Colon (tissue), 2 donors: Measurements from ENCODE around the gene NDN.
"Not testable (repeated sequence)": the region's sequence is repeated elsewhere in the genome, so short reads cannot be mapped to it uniquely, and the experiment has no call there.

Experiments
- FAIRE-seq: peaks from 2 replicates; lab custom pipeline; 2012; peaks lifted over from hg19 to GRCh38; lab: Jason Lieb, UNC
- donor health status: control.
- donor health status: control.

Gene NDN

GRCh38 chr15:23687143-23687470, at the start of gene NDN:
NDN (minus strand) TSS chr15:23687305; CDS start chr15:23687217, 88 bp downstream.
- FAIRE-seq, result no peak

- no peak for FAIRE-seq
Observed at GRCh38 chr15:23736033-23736673, 49.0 kb upstream of the NDN start.

GRCh38 chr15:23734862-23735261, 47.8 kb upstream of the NDN start:
- FAIRE-seq, result no peak

GRCh38 chr15:23713874-23714656, 27.0 kb upstream of the NDN start:
- not testable (repeated sequence) for FAIRE-seq

- no peak for FAIRE-seq
Observed at GRCh38 chr15:23708332-23708731, 21.2 kb upstream of the NDN start.

- no peak for FAIRE-seq
Observed at GRCh38 chr15:23695282-23695681, 8.2 kb upstream of the NDN start.

- FAIRE-seq, result no peak
Observed at GRCh38 chr15:23694592-23694991, 7.5 kb upstream of the NDN start.

- no peak for FAIRE-seq
Observed at GRCh38 chr15:23690450-23690852, 3.3 kb upstream of the NDN start.

GRCh38 chr15:23690015-23690414, 2.9 kb upstream of the NDN start:
- FAIRE-seq, result no peak

GRCh38 chr15:23686466-23687142, 501 bp downstream of the NDN start:
- FAIRE-seq, result no peak

GRCh38 chr15:23671481-23671880, 15.6 kb downstream of the NDN start:
- FAIRE-seq, result no peak

- FAIRE-seq, result no peak
Observed at GRCh38 chr15:23670970-23671369, 16.1 kb downstream of the NDN start.

GRCh38 chr15:23663232-23663631, 23.9 kb downstream of the NDN start:
- no peak for FAIRE-seq

GRCh38 chr15:23648920-23649515, 38.1 kb downstream of the NDN start:
- FAIRE-seq, result no peak

GRCh38 chr15:23647421-23648370, 39.4 kb downstream of the NDN start, which contains the start of gene MAGEL2:
MAGEL2 (minus strand) TSS chr15:23647867; CDS start chr15:23647742, 125 bp downstream.
- no peak for FAIRE-seq

- FAIRE-seq, result no peak
Observed at GRCh38 chr15:23647001-23647295, 40.2 kb downstream of the NDN start.

- no peak for FAIRE-seq
Observed at GRCh38 chr15:23646165-23647000, 40.7 kb downstream of the NDN start.

GRCh38 chr15:23645371-23646164, 41.5 kb downstream of the NDN start:
- no peak for FAIRE-seq

GRCh38 chr15:23644829-23645228, 42.3 kb downstream of the NDN start:
- FAIRE-seq, result no peak

GRCh38 chr15:23642413-23643044, 44.6 kb downstream of the NDN start:
- FAIRE-seq, result no peak
